RWPE2 (cell line): ENCODE measurements around the gene MAG.

Experiments
- ATAC-seq: fragments of 200-7000 bp; cut with Tn5 transposase; 3 replicates; pipeline ENCODE4 v1.9.1; 2021; ENCODE audit warnings: low read depth
- DNase-seq: peaks from one replicate; pipeline ENCODE4 v3.0.0-alpha.2; 2020; ENCODE audit warnings: low spot score
- H3K27ac ChIP-seq: fragments of 450-650 bp; 2 replicates; pipeline ENCODE4 v1.5.1; 2017; ENCODE audit warnings: mild to moderate bottlenecking; ENCODE audit not compliant: poor library complexity, severe bottlenecking
- H3K27me3 ChIP-seq: fragments of 250-450 bp; sonication (Bioruptor Pico); 2 replicates; pipeline ENCODE4 v1.5.1; 2021; ENCODE audit warnings: mild to moderate bottlenecking, moderate library complexity; ENCODE audit not compliant: insufficient read depth, poor library complexity, severe bottlenecking
- H3K36me3 ChIP-seq: fragments of 250-450 bp; sonication (Bioruptor Pico); 2 replicates; pipeline ENCODE4 v1.5.1; 2020; ENCODE audit warnings: low read depth, mild to moderate bottlenecking, moderate library complexity
- H3K4me1 ChIP-seq: fragments of 250-450 bp; sonication (Bioruptor Pico); 2 replicates; pipeline ENCODE4 v1.5.1; 2021; ENCODE audit warnings: mild to moderate bottlenecking, moderate library complexity; ENCODE audit not compliant: insufficient read depth, poor library complexity, severe bottlenecking
- H3K4me3 ChIP-seq: fragments of 250-450 bp; sonication (Bioruptor Pico); 2 replicates; pipeline ENCODE4 v1.5.1; 2021; ENCODE audit warnings: mild to moderate bottlenecking, moderate library complexity; ENCODE audit not compliant: severe bottlenecking
- H3K9me3 ChIP-seq: fragments of 250-450 bp; sonication (Bioruptor Pico); 2 replicates; pipeline ENCODE4 v1.5.1; 2021; ENCODE audit warnings: mild to moderate bottlenecking, moderate library complexity; ENCODE audit not compliant: severe bottlenecking
- CTCF ChIP-seq: fragments of 450-650 bp; IDR thresholded peaks from one replicate; pipeline ENCODE4 v1.5.1; 2017; ENCODE audit warnings: mild to moderate bottlenecking, moderate library complexity; ENCODE audit not compliant: poor library complexity, severe bottlenecking

The MAG gene

GRCh38 chr19:35272122-35272719 is 19.7 kb upstream of the MAG start:
- no peak for DNase-seq
- no peak for ATAC-seq
- H3K36me3 ChIP-seq = peaks cover 32% of the 10 kb centered on the region
- no peaks in the 10 kb centered on the region for H3K27me3 ChIP-seq
- H3K9me3 ChIP-seq = no peaks in the 10 kb centered on the region
- no peak for TF ChIP-seq CTCF
- no peaks in the 10 kb centered on the region for H3K4me1 ChIP-seq
- no peak overlapping the region for H3K4me3 ChIP-seq
- no peak overlapping the region for H3K27ac ChIP-seq

GRCh38 chr19:35272954-35273649 is 18.9 kb upstream of the MAG start:
- H3K27ac ChIP-seq = no peak overlapping the region
- ATAC-seq (no peak), DNase-seq (no peak)
- no peaks in the 10 kb centered on the region for H3K4me1 ChIP-seq
- H3K36me3 ChIP-seq = peaks cover 32% of the 10 kb centered on the region
- TF ChIP-seq CTCF = no peak
- no peaks in the 10 kb centered on the region for H3K9me3 ChIP-seq
- no peak overlapping the region for H3K4me3 ChIP-seq
- no peaks in the 10 kb centered on the region for H3K27me3 ChIP-seq

GRCh38 chr19:35273686-35274259 is 18.2 kb upstream of the MAG start:
- no peaks in the 10 kb centered on the region for H3K4me1 ChIP-seq
- no peaks in the 10 kb centered on the region for H3K9me3 ChIP-seq
- TF ChIP-seq CTCF = no peak
- no peak overlapping the region for H3K27ac ChIP-seq
- no peaks in the 10 kb centered on the region for H3K27me3 ChIP-seq
- ATAC-seq (no peak), DNase-seq (no peak)
- no peak overlapping the region for H3K4me3 ChIP-seq
- peaks cover 32% of the 10 kb centered on the region for H3K36me3 ChIP-seq

- no peak for DNase-seq
- ATAC-seq = no peak
- Histone ChIP-seq H3K9me3 (no peaks in the 10 kb centered on the region), H3K4me1 (no peaks in the 10 kb centered on the region), H3K27ac (no peak overlapping the region), H3K27me3 (no peaks in the 10 kb centered on the region), H3K36me3 (peaks cover 34% of the 10 kb centered on the region), H3K4me3 (no peak overlapping the region)
- no peak for TF ChIP-seq CTCF
Measured at GRCh38 chr19:35274323-35274722, 17.6 kb upstream of the MAG start.
